Endothelial cell of umbilical vein (primary cell): ENCODE measurements around the gene FUBP3.

ENCODE experiments used
- CTCF ChIP-seq, 2 donors: IDR thresholded peaks; 1 replicate in 1 of 2; 2 replicates in 1 of 2; pipeline ENCODE4 v1.5.1; 2011; ENCODE audit warnings: low read length in 2 of 2, mild to moderate bottlenecking in 2 of 2, moderate library complexity in 2 of 2, control low read depth in 1 of 2, inconsistent platforms in 1 of 2, low read depth in 1 of 2; ENCODE audit not compliant: insufficient read depth in 1 of 2; ENCODE audit errors: extremely low read depth in 1 of 2
- EZH2 ChIP-seq: IDR thresholded peaks from 2 replicates; pipeline ENCODE4 v1.6.1; 2012; ENCODE audit warnings: borderline replicate concordance, low read depth, mild to moderate bottlenecking, moderate library complexity, low read length, inconsistent platforms; ENCODE audit not compliant: severe bottlenecking
- MYC ChIP-seq: IDR thresholded peaks from one replicate; pipeline ENCODE4 v1.6.1; 2011; ENCODE audit warnings: mild to moderate bottlenecking, low read depth, low read length

- no peak for TF ChIP-seq CTCF (IDR thresholded peaks at IDR 0.05; ENCODE audit: extremely low read depth in 1 of 2, insufficient read depth in 1 of 2, low read depth in 1 of 2, low read length in 2 of 2)
- TF ChIP-seq MYC: no peak
- no peak for TF ChIP-seq EZH2
These were observed 52.8 kb downstream of the FUBP3 start for GRCh38 chr9:130632081-130632710.
